ENCODE data around the gene SYPL2. TPM values are rescaled to one million over a fixed set of nuclear protein-coding genes. Genes with fewer than 3 reads are reported as not detected.

Gene SYPL2
- total RNA-seq, 2 donors from 2014 or later: not detected

- DNase-seq (ENCODE audit: low spot score) (no peak), ATAC-seq (no peak)
- peaks cover 11 to 16% of the 10 kb centered on the region in 2 donors for H3K4me1 Mint-ChIP-seq (ENCODE audit: low read depth in 2 of 2)
- H3K36me3 Mint-ChIP-seq: no peaks in the 10 kb centered on the region
- no peaks in the 10 kb centered on the region for H3K27me3 Mint-ChIP-seq
- no peak overlapping the region for H3K4me3 Mint-ChIP-seq
- H3K9me3 Mint-ChIP-seq: no peaks in the 10 kb centered on the region
- no peak overlapping the region for H3K27ac Mint-ChIP-seq
Observed at GRCh38 chr1:109490029-109490933, 23.9 kb downstream of the SYPL2 start.

DNA sequence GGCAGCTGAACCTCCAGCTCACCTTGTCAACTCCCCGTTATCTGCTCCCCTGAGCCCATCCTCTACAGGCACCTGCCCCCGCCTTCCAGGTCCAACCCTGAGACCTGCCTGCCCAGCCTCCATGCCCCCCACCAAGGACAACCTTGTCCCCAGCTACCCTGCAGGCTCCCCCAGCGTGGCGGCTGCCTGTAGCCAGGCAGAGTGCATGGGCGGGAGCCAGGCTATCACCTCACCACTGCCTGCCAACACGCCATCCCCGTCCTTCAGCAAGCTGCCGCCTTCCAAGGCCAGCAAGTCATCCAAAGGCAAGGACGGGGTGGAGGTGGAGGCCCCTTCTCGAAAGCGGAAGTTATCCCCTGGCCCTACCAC lies 24.6 kb downstream of the SYPL2 start:
- Mint-ChIP-seq H3K36me3 (peaks cover under 1% of the 10 kb centered on the region), H3K27me3 (no peaks in the 10 kb centered on the region), H3K27ac (no peak overlapping the region), H3K9me3 (no peaks in the 10 kb centered on the region), H3K4me1 (ENCODE audit: low read depth in 2 of 2) (peaks cover 14 to 18% of the 10 kb centered on the region in 2 donors), H3K4me3 (no peak overlapping the region)
- ATAC-seq: no peak
- DNase-seq (ENCODE audit: low spot score): no peak

- Mint-ChIP-seq H3K9me3 (no peaks in the 10 kb centered on the region), H3K4me3 (no peak overlapping the region), H3K27me3 (no peaks in the 10 kb centered on the region), H3K36me3 (peaks cover 5% of the 10 kb centered on the region), H3K4me1 (ENCODE audit: low read depth in 2 of 2) (peaks cover 19 to 23% of the 10 kb centered on the region in 2 donors), H3K27ac (no peak overlapping the region)
- DNase-seq (ENCODE audit: low spot score) (no peak), ATAC-seq (no peak)
Observed at GRCh38 chr1:109491372-109491771, 25.0 kb downstream of the SYPL2 start.

- H3K4me3 Mint-ChIP-seq: no peak overlapping the region
Observed at GRCh38 chr1:109492779-109493178, 26.4 kb downstream of the SYPL2 start.

DNA sequence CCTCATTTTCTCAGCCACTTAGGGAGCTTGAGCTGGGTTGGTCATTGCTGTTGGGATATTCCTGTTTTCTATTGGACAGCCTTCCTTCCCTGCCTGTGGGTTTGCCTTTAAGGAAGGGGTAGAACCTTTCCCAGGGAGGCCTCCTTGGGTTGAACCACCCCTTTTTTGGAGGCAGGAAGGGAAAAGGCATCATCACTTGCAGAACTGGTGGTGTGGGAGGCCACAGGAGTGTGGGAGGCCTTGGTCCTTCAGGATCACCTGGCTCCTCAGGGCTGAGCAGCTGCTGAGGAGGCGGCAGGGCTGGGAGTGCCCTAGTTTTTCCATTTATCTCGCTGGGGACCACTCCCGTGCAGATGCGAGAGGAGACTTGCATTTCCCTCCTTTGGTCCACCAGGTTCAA lies 26.9 kb downstream of the SYPL2 start:
- Mint-ChIP-seq H3K4me1 (ENCODE audit: low read depth in 2 of 2) (peaks cover 21 to 24% of the 10 kb centered on the region in 2 donors), H3K27ac (no peak overlapping the region), H3K4me3 (peak overlapping the region; percentile 94), H3K9me3 (no peaks in the 10 kb centered on the region), H3K36me3 (peaks cover 7% of the 10 kb centered on the region), H3K27me3 (no peaks in the 10 kb centered on the region)
- DNase-seq (ENCODE audit: low spot score) (no peak), ATAC-seq (no peak)

More at GRCh38 chr1:109492779-109493178, 26.4 kb downstream of the SYPL2 start:
- Mint-ChIP-seq H3K36me3 (peaks cover 7% of the 10 kb centered on the region), H3K4me1 (ENCODE audit: low read depth in 2 of 2) (peaks cover 21 to 24% of the 10 kb centered on the region in 2 donors), H3K9me3 (no peaks in the 10 kb centered on the region), H3K27ac (no peak overlapping the region), H3K27me3 (no peaks in the 10 kb centered on the region)
- DNase-seq (ENCODE audit: low spot score) (no peak), ATAC-seq (no peak)

DNA sequence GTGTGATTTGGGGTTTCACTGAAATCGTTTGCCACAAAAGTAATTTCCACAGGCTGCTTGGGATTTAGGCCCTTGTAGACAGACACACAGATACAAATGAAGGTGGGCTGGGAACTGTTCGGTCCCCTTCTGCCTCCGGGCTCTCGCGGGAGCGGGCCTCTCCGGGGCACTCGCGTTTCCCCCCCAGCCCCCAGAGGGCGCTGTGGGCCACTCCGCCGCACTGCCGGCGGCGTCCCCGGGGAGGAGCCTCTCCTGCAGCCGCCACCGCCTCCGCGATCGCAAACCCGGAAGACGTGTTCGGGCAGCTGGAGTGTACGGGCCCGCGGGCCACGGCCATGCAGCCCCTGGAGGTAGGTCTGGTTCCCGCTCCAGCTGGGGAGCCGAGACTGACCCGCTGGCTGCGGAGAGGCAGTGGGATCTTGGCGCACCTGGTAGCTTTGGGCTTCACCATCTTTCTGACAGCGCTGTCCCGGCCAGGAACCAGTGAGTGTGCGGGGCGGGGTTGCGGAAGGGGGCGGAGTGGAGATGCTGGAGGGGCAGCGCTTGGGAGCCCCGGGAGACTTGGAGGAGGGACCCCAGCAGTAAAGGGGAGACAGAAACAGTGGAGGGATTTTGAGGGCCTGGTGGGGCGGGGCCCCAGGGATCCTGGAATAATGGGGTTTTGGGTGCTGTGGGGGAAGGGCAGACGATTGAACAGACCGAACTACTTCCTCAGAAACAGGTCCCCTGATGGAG lies 27.6 kb downstream of the SYPL2 start, which contains the start of gene CYB561D1:
TSS of gene CYB561D1 (plus strand) at position 290 of the 735 bp plus-strand sequence. CDS start at position 336, 46 bp downstream.
- ATAC-seq: peak; percentile 95 to 96
- DNase-seq (ENCODE audit: low spot score): peak; percentile 91
- H3K4me3 Mint-ChIP-seq: peak within 1 kb of the TSS; percentile 94
- H3K9me3 Mint-ChIP-seq: no peaks in the 10 kb centered on the region
- no peaks in the 10 kb centered on the region for H3K27me3 Mint-ChIP-seq
- H3K36me3 Mint-ChIP-seq: peaks cover 7% of the 10 kb centered on the region
- peaks cover 21 to 24% of the 10 kb centered on the region in 2 donors for H3K4me1 Mint-ChIP-seq (ENCODE audit: low read depth in 2 of 2)
- peak within 1 kb of the TSS; percentile 69 to 86 for H3K27ac Mint-ChIP-seq

DNA sequence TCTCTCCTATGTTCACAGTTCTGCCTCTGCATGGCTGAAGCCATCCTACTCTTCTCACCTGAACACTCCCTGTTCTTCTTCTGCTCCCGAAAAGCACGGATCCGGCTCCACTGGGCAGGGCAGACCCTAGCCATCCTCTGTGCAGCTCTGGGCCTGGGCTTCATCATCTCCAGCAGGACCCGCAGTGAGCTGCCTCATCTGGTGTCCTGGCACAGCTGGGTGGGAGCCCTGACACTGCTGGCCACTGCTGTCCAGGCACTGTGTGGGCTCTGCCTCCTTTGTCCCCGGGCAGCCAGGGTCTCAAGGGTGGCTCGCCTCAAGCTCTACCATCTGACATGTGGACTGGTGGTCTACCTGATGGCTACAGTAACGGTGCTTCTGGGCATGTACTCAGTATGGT lies 29.4 kb downstream of the SYPL2 start:
- H3K27ac Mint-ChIP-seq: peak overlapping the region in 1 of 2 donors; percentile 86
- no peaks in the 10 kb centered on the region for H3K27me3 Mint-ChIP-seq
- DNase-seq (ENCODE audit: low spot score) (no peak), ATAC-seq (no peak)
- no peaks in the 10 kb centered on the region for H3K9me3 Mint-ChIP-seq
- peak overlapping the region; percentile 94 for H3K4me3 Mint-ChIP-seq
- peaks cover 21 to 33% of the 10 kb centered on the region in 2 donors for H3K4me1 Mint-ChIP-seq (ENCODE audit: low read depth in 2 of 2)
- peaks cover 7% of the 10 kb centered on the region for H3K36me3 Mint-ChIP-seq

DNA sequence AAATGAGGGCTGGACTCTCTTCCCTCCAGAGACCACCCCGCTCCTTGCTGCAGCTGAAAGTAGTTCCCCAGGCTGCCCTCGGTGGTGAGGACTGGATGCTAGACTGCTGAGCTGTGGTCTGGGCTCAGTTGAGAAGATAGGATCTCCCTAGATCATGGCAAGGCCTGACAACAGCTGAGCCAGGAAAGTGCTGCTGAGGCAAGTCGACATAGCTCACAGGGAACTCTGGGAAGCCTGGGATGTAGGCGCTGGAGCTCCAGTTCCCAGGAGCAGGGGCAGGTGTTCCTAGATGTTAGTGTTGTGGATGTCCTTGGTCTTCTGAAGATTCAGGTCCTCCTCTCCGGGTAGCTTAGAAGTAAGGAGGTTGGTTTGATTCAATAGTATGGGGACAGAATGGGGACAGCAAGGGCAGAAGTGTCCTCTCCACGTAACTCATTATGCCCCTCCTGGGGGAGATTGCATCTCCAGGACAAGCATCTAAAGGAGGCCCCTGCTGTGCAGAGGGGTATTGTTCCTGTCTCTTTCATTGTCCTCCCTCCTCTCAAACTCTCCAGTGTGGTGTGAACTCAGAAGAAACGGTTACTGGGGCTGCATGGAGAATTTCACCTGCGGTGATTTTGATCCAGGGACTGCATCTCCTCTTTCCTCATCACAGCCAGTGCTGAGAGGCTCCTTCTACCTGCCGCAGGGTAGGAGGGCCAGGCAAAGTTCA lies 31.3 kb downstream of the SYPL2 start:
- peaks cover 33 to 51% of the 10 kb centered on the region in 2 donors for H3K4me1 Mint-ChIP-seq (ENCODE audit: low read depth in 2 of 2)
- H3K36me3 Mint-ChIP-seq: peaks cover 7% of the 10 kb centered on the region
- no peak for DNase-seq (ENCODE audit: low spot score)
- no peaks in the 10 kb centered on the region for H3K9me3 Mint-ChIP-seq
- no peak overlapping the region for H3K4me3 Mint-ChIP-seq
- no peaks in the 10 kb centered on the region for H3K27me3 Mint-ChIP-seq
- H3K27ac Mint-ChIP-seq: peak overlapping the region in 1 of 2 donors; percentile 21
- ATAC-seq: no peak

GRCh38 chr1:109498161-109498801 lies 31.9 kb downstream of the SYPL2 start:
- Mint-ChIP-seq H3K27me3 (no peaks in the 10 kb centered on the region), H3K36me3 (peaks cover 7% of the 10 kb centered on the region), H3K9me3 (no peaks in the 10 kb centered on the region), H3K4me3 (no peak overlapping the region), H3K27ac (no peak overlapping the region), H3K4me1 (ENCODE audit: low read depth in 2 of 2) (peaks cover 38 to 56% of the 10 kb centered on the region in 2 donors)
- ATAC-seq: no peak
- DNase-seq (ENCODE audit: low spot score): no peak

GRCh38 chr1:109499081-109499480 lies 32.7 kb downstream of the SYPL2 start:
- ATAC-seq (no peak), DNase-seq (ENCODE audit: low spot score) (no peak)
- H3K4me3 Mint-ChIP-seq: no peak overlapping the region

GRCh38 chr1:109499661-109500536 lies 33.6 kb downstream of the SYPL2 start:
- H3K36me3 Mint-ChIP-seq: peaks cover 7% of the 10 kb centered on the region
- no peaks in the 10 kb centered on the region for H3K9me3 Mint-ChIP-seq
- no peaks in the 10 kb centered on the region for H3K27me3 Mint-ChIP-seq
- H3K27ac Mint-ChIP-seq: peak overlapping the region; percentile 28 to 53
- DNase-seq (ENCODE audit: low spot score) (no peak), ATAC-seq (no peak)
- H3K4me1 Mint-ChIP-seq (ENCODE audit: low read depth in 2 of 2): peaks cover 36 to 59% of the 10 kb centered on the region in 2 donors
- no peak overlapping the region for H3K4me3 Mint-ChIP-seq

More at GRCh38 chr1:109499081-109499480, 32.7 kb downstream of the SYPL2 start:
- H3K27ac Mint-ChIP-seq: peak overlapping the region in 1 of 2 donors; percentile 28
- H3K27me3 Mint-ChIP-seq: no peaks in the 10 kb centered on the region
- peaks cover 7% of the 10 kb centered on the region for H3K36me3 Mint-ChIP-seq
- no peaks in the 10 kb centered on the region for H3K9me3 Mint-ChIP-seq
- peaks cover 38 to 57% of the 10 kb centered on the region in 2 donors for H3K4me1 Mint-ChIP-seq (ENCODE audit: low read depth in 2 of 2)

DNA sequence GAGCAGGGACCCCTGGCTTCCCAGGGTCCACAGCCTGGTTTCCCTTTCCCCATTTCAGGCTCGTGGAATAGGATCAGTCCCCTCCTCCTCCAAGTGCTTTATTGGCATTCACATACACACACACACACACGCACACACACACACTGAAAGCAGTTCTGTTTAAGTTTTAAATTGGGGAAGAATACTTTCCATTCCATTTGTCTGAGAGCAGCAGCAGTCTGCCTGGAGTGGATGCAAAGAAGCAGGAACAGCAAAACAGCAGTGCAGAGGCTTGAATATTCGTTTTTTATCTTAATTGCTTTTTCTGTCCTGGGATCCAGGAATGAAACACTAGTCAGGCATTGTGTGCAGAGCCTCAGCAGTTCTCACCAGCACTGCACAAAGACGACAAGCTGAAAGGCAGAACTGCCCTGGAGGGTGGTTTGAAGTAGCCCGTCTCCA lies 34.6 kb downstream of the SYPL2 start:
- no peaks in the 10 kb centered on the region for H3K9me3 Mint-ChIP-seq
- H3K27ac Mint-ChIP-seq: peak overlapping the region in 1 of 2 donors; percentile 53
- H3K27me3 Mint-ChIP-seq: no peaks in the 10 kb centered on the region
- H3K4me3 Mint-ChIP-seq: no peak overlapping the region
- H3K36me3 Mint-ChIP-seq: peaks cover 6% of the 10 kb centered on the region
- DNase-seq (ENCODE audit: low spot score) (no peak), ATAC-seq (no peak)
- H3K4me1 Mint-ChIP-seq (ENCODE audit: low read depth in 2 of 2): peaks cover 32 to 57% of the 10 kb centered on the region in 2 donors
